ENCODE data around the gene MYO5B. TPM values are rescaled to one million over a fixed set of nuclear protein-coding genes. Genes with fewer than 3 reads are reported as not detected.
"Not testable (repeated sequence)": the region's sequence is repeated elsewhere in the genome, so short reads cannot be mapped to it uniquely, and the experiment has no call there.

Gene MYO5B
- total RNA-seq, 1 donor from 2014 or later: 9.8 TPM

- DNase-seq (ENCODE audit: low spot score in 2 of 2): no peak
- FAIRE-seq: no peak
Observed at GRCh38 chr18:50113726-50114125, 81.2 kb downstream of the MYO5B start.

GRCh38 chr18:50111398-50111797, 83.5 kb downstream of the MYO5B start:
- FAIRE-seq: no peak

DNA sequence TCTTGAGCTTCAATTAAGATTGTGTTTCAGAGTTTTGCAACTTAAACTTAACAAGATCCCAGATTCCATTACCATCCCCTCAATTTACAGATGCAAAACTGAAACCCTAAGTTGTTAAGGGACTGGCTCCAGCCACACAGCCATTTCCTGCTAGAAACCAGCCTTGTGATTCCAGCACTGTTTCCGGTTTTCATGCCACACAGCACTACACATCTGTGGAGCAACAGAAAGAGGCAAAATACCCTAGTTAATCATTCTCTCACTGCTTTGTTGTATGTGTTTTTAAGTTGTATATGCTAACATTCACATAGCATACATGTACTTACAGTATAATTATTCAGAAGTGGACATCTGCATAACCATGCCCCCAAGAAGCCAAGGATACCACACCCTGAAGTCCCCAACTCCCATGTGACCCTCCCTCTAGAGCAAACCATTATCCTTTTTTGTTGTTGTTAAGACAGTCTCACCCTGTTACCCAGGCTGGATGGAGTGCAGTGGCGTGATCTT, 87.4 kb downstream of the MYO5B start:
- DNase-seq (ENCODE audit: low spot score in 2 of 2): no peak
- FAIRE-seq: no peak

More at GRCh38 chr18:50111398-50111797, 83.5 kb downstream of the MYO5B start:
- no peak for DNase-seq (ENCODE audit: low spot score in 2 of 2)

DNA sequence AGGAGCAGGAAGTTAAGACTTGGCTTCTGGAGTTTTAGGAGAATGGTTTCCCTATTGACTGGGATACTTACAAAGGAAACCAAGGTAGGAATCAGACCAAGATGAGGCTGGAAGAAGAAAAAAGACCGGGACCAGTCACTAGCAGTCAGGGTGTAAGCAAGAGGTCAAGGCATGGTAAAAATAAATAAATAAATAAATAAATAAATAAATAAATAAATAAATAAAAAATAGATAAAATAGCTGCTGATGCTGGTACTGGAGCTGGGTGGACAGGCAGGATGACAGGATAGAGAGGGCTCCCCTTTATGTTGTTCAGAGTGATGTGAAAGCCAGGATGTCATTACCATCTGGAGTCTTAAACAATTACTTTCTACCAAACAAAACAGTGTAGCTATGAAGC, 89.9 kb downstream of the MYO5B start:
- FAIRE-seq (no peak), DNase-seq (ENCODE audit: low spot score in 2 of 2) (no peak)

- no peak for FAIRE-seq
- no peak for DNase-seq (ENCODE audit: low spot score in 2 of 2)
Observed at GRCh38 chr18:50104421-50104820, 90.5 kb downstream of the MYO5B start.

DNA sequence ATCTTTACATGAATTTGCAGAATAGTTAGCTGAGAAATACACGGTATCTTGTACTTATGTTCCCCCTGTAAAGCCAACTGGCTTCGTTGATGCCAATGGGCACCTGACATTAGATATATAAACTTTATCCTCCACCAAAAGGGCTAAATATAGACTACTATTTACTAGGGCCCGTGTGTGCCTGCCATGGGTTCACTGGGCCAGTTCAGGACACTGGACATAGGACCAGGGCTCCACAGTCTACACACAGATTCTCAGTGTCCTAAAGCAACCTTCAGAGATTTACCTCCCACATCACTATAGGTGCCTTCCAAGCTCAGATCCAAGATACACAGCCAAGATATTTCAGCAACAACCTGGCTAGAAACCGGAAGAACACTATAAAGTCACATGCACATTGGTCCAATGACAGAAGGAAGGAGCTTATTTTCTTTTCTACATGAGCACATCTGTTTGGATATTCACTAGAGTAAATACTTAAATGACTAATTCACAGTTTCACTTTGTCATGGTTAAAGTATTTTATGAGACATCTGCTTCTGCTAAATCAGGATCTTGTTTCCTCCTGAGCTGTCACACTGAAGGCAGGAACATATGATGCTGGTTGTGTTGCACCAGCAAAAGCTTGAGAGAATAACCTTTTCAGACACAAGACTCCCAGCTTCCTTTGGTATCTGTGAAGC, 95.1 kb downstream of the MYO5B start:
- FAIRE-seq: no peak
- DNase-seq (ENCODE audit: low spot score in 2 of 2): no peak

GRCh38 chr18:50097702-50098101, 97.2 kb downstream of the MYO5B start:
- FAIRE-seq: no peak

DNA sequence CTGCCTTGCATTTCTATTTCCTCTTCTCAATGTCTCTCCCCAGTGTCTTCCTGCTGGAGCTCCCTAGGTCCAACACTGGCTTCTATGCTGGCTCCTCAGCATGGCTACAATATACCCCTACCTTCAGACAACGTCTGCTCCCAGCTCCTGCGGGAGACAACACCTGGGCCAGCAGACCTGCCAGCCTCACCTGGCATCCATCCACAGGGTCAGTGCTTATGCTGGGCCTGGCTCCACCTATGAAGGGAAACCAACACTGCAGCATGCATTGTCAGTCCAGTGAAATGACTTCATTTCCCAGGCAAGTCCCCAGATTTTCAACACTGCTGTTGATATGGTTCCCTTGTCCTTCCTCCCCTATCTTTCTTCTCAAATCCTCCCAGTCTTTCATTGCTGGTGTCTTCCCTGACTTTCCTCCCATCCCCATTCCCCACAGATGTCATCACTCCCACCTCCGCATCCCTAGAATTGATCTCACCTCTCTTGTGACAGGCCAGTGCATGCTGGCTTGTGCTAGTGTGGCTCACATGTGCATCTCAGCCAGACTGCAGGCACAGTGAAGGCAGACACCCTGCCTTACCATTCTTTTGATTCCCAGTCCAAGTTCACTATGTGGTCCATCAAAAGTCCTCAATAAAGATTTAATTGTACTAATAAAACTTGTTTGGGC, 98.0 kb downstream of the MYO5B start:
- FAIRE-seq (no peak), DNase-seq (ENCODE audit: low spot score in 2 of 2) (no peak)

More at GRCh38 chr18:50097702-50098101, 97.2 kb downstream of the MYO5B start:
- no peak for DNase-seq (ENCODE audit: low spot score in 2 of 2)

- not testable (repeated sequence) for DNase-seq (ENCODE audit: low spot score in 2 of 2); FAIRE-seq
Observed at GRCh38 chr18:50094786-50095185, 100.2 kb downstream of the MYO5B start.

GRCh38 chr18:50094221-50094773, 100.7 kb downstream of the MYO5B start:
- DNase-seq (ENCODE audit: low spot score in 2 of 2): no peak
- FAIRE-seq: no peak

DNA sequence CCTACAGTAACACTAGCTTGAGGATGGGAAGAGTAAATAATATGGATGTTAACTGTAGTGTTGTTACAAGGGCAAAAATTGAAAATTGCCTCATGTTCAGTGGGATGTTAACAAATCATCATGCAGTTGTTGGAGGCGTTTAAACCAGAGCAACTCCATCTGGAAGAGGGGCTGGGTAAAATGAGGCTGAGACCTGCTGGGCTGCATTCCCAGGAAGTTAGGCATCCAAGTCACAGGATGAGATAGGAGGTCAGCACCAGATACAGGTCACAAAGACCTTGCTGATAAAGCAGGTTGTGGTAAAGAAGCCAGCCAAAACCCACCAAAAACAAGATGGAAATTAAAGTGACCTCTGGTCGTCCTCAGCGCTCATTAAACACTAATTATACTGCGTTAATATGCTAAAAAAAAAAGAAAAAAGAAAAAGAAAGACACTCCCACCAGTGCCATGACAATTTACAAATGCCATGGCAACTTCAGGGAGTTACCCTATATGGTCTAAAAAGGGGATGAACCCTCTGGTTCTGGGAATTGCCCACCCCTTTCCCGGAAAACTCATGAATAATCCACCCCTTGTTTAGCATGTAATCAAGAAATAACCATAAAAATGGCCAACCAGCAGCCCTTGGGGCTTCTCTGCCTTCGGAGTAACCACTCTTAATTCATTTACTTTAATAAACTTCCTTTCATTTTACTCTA, 101.4 kb downstream of the MYO5B start:
- no peak for FAIRE-seq

GRCh38 chr18:50092245-50092805, 102.6 kb downstream of the MYO5B start:
- DNase-seq (ENCODE audit: low spot score in 2 of 2) (no peak), FAIRE-seq (no peak)

More for the DNA sequence above, 101.4 kb downstream of the MYO5B start:
- no peak for DNase-seq (ENCODE audit: low spot score in 2 of 2)

GRCh38 chr18:50091509-50092244, 103.3 kb downstream of the MYO5B start:
- FAIRE-seq (no peak), DNase-seq (ENCODE audit: low spot score in 2 of 2) (no peak)

GRCh38 chr18:50090370-50091312, 104.3 kb downstream of the MYO5B start:
- FAIRE-seq: no peak
- no peak for DNase-seq (ENCODE audit: low spot score in 2 of 2)

GRCh38 chr18:50089702-50090101, 105.2 kb downstream of the MYO5B start:
- no peak for FAIRE-seq
- DNase-seq (ENCODE audit: low spot score in 2 of 2): no peak

DNA sequence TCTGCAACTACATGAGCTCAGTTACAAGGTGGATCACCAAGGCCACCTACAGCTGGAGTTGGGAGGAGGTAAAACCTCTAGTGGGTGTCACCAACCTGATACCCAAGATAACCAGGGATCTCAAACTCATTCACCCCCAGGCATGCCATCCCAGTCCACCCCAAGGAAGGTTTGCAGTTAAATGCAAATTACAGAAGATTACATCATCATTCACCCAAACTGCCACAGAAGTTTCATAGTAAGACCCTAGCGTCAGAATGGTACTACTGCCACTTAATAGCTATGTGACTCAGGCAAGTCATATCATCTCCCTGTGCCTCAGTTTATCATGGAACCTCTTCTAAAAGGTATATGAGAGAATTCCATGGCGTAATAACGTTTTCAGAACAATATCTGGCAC, 111.2 kb downstream of the MYO5B start:
- no peak for FAIRE-seq
- no peak for DNase-seq (ENCODE audit: low spot score in 2 of 2)

- DNase-seq (ENCODE audit: low spot score in 2 of 2) (no peak), FAIRE-seq (no peak)
Observed at GRCh38 chr18:50080932-50081560, 113.9 kb downstream of the MYO5B start.

DNA sequence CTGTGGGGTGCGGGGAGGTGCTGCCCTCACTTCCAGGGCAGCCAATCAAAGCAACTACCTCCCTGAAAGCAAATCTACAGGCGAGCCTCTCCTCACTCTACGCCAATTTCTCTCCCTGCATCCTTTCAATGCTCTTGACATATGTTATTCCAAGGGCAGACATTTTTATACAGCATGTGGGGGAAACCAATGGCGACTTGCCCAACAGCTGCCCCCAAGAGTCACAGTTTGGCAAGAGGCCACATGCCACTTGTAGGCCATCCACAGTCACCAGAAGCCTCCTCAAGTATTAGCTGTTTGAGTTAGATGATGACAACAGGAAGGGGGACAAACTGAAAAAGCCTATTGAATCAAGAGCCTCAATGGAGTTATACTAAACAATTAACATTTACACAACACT, 114.6 kb downstream of the MYO5B start:
- no peak for FAIRE-seq
- DNase-seq (ENCODE audit: low spot score in 2 of 2): no peak

All from frontal cortex (tissue), 4 donors.